ENCODE data around the gene LPP.

GRCh38 chr3:188168186-188168585, 14.2 kb downstream of the LPP start:
- no peak for TF ChIP-seq GATA2 (IDR thresholded peaks at IDR 0.05; ENCODE audit: low read depth, low read length)
- TF ChIP-seq GATA3 (IDR thresholded peaks at IDR 0.05; ENCODE audit: low read depth, low read length): no peak

Measured in SH-SY5Y (cell line).